Measurements from ENCODE around the gene BRIX1. TPM values are rescaled to one million over a fixed set of nuclear protein-coding genes. Genes with fewer than 3 reads are reported as not detected.

Gene BRIX1
- total and polyA plus RNA-seq, 12 donors, result 9.5 to 17.2 (median 14.9) TPM

- Histone ChIP-seq H3K9me3 (no peaks in the 10 kb centered on the region), H3K27ac (peak overlapping the region; percentile 76 to 97 (median 94)), H3K4me1 (peaks cover 4 to 32% (median 20%) of the 10 kb centered on the region in 9 donors), H3K27me3 (no peaks in the 10 kb centered on the region), H3K36me3 (peaks cover 0 to 42% (median 12%) of the 10 kb centered on the region in 9 donors), H3K4me3 (peak overlapping the region; percentile 74 to 97 (median 88))
- ATAC-seq, result peak; percentile 49 to 88 (median 72)
- DNase-seq, result peak; percentile 88 to 90
- intact Hi-C loops (cut with DNase I), result loop anchor here in 2 of 10 donors (1.0 to 10.0 kb wide), 3 partner anchors 15 to 1488 kb away; partner anchors contain the start of genes TARS1 (in 2 of the 2), BRIX1 (in 1 of the 2) and RAD1 (in 1 of the 2)
- TF ChIP-seq CTCF (IDR thresholded peaks at IDR 0.05), result no peak
- WGBS, 2 donors, result 0 to 1% methylated on average over 50 to 70 of the region's 70 CpGs
These were observed 14.4 kb downstream of the BRIX1 start for GRCh38 chr5:34929720-34930461.

DNA sequence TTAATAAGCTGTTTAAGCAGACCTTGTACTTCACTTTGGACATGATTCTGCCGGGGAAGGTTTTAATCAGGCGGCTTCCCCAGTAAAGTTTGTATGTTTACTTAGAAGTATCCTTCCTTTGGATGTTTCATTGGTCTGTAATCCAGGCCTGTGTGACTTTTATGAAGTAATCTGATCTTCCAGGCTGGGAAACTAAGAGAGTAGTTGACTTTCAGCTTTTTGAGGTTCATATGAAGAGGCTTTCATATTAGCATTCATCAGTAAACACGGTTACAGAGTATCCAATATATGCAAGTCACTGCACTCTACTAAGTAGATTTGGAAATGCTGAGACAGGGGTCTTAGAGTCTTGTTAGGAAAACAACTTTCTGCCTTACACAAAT, 14.9 kb downstream of the BRIX1 start:
- Histone ChIP-seq H3K36me3 (peaks cover 0 to 41% (median 6%) of the 10 kb centered on the region in 9 donors), H3K27me3 (no peaks in the 10 kb centered on the region), H3K4me3 (peak overlapping the region; percentile 74 to 97 (median 88)), H3K27ac (peak overlapping the region; percentile 76 to 97 (median 94)), H3K4me1 (peaks cover 4 to 34% (median 20%) of the 10 kb centered on the region in 9 donors), H3K9me3 (no peaks in the 10 kb centered on the region)
- intact Hi-C loops (cut with DNase I), result loop anchor here in 1 of 10 donors (10.0 kb wide), 1 partner anchor 1486 kb away; the partner anchor contains the start of gene TARS1
- no peak for TF ChIP-seq CTCF (IDR thresholded peaks at IDR 0.05)
- 1 to 2% methylated on average over 3 of the region's 3 CpGs for WGBS, 2 donors
- DNase-seq (no peak), ATAC-seq (no peak)

DNA sequence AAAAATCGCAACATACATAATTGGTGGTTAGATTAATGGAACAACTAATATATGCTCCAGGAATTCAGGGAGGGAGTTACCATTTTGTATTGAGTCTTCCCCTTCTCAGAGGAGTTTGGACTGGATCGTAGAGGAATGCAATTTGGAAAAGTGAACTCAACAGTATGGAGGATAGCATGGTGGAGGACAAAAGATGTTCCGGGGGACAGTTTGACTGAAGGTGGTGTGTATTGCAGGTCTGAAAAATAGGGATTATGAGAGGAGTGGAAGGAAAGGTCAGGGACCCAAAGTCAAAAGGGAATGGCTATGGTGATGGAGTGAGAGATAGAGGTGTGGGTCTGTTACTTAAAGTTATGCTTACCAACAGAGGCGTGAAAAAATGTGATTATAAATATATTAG, 15.4 kb downstream of the BRIX1 start:
- Histone ChIP-seq H3K27ac (peak overlapping the region in 7 of 10 donors; percentile 92 to 96 (median 94)), H3K4me3 (peak overlapping the region in 8 of 10 donors; percentile 84 to 97 (median 88)), H3K27me3 (no peaks in the 10 kb centered on the region), H3K9me3 (no peaks in the 10 kb centered on the region), H3K36me3 (peaks cover 0 to 41% (median 3%) of the 10 kb centered on the region in 9 donors), H3K4me1 (peaks cover 4 to 34% (median 20%) of the 10 kb centered on the region in 9 donors)
- no peak for ATAC-seq
- TF ChIP-seq CTCF (IDR thresholded peaks at IDR 0.05), result no peak
- intact Hi-C loops (cut with DNase I), result loop anchor here in 1 of 10 donors (10.0 kb wide), 1 partner anchor 1486 kb away; the partner anchor contains the start of gene TARS1
- 66 to 73% methylated on average over 4 of the region's 4 CpGs for WGBS, 2 donors
- no peak for DNase-seq

DNA sequence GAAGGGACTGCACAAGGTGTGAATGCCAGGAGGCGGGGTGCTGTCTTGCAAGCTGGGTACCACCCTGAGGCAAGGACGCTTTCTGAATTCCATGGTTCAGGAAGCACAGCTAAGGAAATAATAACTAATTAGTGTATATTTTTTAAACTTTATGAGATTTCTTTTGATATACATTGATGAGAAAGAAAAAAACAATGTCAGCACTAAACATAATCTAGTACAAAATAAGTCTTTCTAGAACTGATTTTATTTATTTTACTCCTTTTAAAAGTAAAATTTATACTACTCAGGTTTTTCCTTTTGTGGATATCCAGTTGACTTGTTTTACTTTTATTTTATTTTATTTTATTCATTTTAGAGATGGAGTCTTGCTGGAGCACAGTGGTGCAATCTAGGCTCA, 17.4 kb downstream of the BRIX1 start:
- ATAC-seq (no peak), DNase-seq (no peak)
- intact Hi-C loops (cut with DNase I), result loop anchor here in 1 of 10 donors (10.0 kb wide), 1 partner anchor 1488 kb away; the partner anchor contains the start of gene TARS1
- Histone ChIP-seq H3K4me3 (no peak overlapping the region), H3K4me1 (peaks cover 4 to 34% (median 20%) of the 10 kb centered on the region in 9 donors), H3K27ac (no peak overlapping the region), H3K9me3 (no peaks in the 10 kb centered on the region), H3K36me3 (peaks cover 0 to 48% (median 20%) of the 10 kb centered on the region in 9 donors), H3K27me3 (no peaks in the 10 kb centered on the region)
- 87 to 91% methylated on average over 2 of the region's 2 CpGs for WGBS, 2 donors
- no peak for TF ChIP-seq CTCF (IDR thresholded peaks at IDR 0.05)
